Gastrocnemius medialis (tissue), 4 donors: ENCODE results near the gene SFMBT2.

Source experiments
- POLR2A ChIP-seq, 2 donors: fragments of 450-650 bp; IDR thresholded peaks; one replicate each; pipeline ENCODE4 v1.6.1; 2017; ENCODE audit warnings: antibody characterized with exemption in 2 of 2, mild to moderate bottlenecking in 2 of 2, moderate library complexity in 2 of 2
- TF ChIP-seq, protein P1 (sequence below), 5 experiments: fragments of 450-650 bp in 3 of 5; fragments of 200-600 bp in 2 of 5; sonication (generic) in 2 of 5; IDR thresholded peaks in 4 of 5; conservative IDR thresholded peaks in 1 of 5; 1 replicate in 4 of 5; 2 replicates in 1 of 5; pipeline ENCODE4 v1.5.1; 2016 to 2019; ENCODE audit warnings: antibody characterized with exemption in 5 of 5, mild to moderate bottlenecking in 3 of 5, moderate library complexity in 3 of 5

DNA sequence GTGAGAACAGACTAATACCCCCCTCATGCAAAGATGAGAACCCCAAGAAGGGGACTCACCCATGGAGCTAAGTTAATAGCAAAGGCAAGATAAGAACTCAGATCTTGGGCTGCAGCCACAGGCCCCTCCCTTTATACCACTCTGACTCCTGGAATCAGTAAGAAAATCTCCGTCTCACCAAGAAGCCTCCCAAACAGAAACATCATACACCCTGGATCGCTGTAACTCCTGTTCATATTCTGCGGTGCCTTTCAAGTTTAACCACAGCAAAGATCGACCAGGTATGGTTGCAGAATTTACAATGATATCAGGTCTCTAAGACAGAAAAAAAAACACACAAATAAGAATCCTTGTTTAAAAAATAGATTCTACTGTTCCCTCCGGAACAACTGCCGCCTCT, 47.1 kb downstream of the SFMBT2 start:
- TF ChIP-seq, protein P1, sequence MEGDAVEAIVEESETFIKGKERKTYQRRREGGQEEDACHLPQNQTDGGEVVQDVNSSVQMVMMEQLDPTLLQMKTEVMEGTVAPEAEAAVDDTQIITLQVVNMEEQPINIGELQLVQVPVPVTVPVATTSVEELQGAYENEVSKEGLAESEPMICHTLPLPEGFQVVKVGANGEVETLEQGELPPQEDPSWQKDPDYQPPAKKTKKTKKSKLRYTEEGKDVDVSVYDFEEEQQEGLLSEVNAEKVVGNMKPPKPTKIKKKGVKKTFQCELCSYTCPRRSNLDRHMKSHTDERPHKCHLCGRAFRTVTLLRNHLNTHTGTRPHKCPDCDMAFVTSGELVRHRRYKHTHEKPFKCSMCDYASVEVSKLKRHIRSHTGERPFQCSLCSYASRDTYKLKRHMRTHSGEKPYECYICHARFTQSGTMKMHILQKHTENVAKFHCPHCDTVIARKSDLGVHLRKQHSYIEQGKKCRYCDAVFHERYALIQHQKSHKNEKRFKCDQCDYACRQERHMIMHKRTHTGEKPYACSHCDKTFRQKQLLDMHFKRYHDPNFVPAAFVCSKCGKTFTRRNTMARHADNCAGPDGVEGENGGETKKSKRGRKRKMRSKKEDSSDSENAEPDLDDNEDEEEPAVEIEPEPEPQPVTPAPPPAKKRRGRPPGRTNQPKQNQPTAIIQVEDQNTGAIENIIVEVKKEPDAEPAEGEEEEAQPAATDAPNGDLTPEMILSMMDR (IDR thresholded peaks at IDR 0.05 in 4 of 5, conservative IDR thresholded peaks at IDR 0.05 in 1 of 5), result no peak
- TF ChIP-seq POLR2A (IDR thresholded peaks at IDR 0.05), result no peak
